NOMO-1 treated with DMSO at 0.1 percent for 48 hours (cell line): Measurements from ENCODE around the gene PRPSAP2.

Experiments
- DNase-seq: peaks from one replicate; lab custom pipeline; 2025; ENCODE audit not compliant: unreplicated experiment; lab: John Stamatoyannopoulos, UW

The PRPSAP2 gene

DNA sequence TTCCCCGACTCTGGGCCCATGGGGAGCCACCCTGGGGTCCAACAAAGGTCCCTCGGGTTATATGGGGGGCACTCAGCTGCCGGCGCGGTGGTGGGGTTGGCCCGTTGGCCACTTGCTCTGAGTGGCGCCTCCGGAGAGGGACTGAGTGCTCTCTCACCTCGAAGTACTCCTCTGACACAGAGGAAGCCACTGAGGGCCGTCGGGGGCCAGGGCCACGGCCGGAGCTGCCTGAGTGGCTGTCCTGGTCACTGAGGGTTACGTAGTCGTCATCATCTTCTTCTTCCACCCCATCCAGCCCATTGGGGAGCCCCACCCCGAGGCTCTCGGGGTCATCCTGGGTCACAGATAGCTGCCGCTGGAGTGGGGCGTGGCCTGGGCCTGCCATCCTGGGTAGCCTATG lies 119.7 kb downstream of the PRPSAP2 start:
- no peak for DNase-seq

DNA sequence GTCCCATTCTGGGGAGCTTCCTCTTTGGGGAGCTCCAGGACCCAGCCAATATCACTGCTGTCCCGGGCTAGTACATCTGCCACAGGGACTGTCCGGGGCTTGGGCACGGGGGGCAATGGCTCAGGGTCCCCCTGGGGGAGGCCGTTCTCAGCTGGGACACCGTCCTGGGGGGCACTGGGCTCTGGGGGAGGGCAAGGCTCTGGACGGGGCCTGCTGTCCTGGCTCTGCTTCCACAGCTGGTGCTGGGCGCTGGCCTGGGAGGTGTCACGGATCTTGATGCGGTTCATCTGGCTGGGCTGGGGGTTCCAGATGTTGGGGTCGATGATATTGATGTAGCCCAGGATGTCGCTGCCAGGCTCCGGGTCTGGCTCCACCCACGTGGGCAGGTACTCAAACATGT lies 120.1 kb downstream of the PRPSAP2 start:
- DNase-seq = no peak

DNA sequence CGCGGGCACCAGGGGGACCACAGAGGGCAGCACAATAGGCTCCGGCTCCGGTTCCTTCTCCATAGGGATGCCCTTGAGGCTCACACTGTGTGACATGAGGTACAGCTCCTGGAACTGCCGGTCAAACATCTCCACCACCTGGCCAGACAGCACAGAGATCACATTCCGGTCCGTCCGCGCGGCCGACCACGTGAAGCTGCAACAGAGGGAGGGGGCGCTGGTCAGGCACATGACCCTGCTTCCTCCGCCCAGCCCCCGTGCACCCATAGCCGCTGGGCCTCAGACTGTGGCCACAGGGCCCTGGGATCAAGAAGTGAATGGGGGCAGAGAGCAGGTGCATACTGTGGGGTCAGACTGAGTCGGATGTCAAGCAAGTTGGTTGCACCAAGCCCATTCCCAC lies 120.7 kb downstream of the PRPSAP2 start:
- DNase-seq = no peak
